Left ventricle myocardium superior (tissue), 1 donor: ENCODE data around the gene GALNT11. TPM values are rescaled to one million over a fixed set of nuclear protein-coding genes. Genes with fewer than 3 reads are reported as not detected.
"Not testable (repeated sequence)": the region's sequence is repeated elsewhere in the genome, so short reads cannot be mapped to it uniquely, and the experiment has no call there.

Source experiments
- ATAC-seq: fragments of 200-7000 bp; cut with Tn5 transposase; one replicate; pipeline ENCODE4 v1.9.1; 2020; ENCODE audit warnings: mild to moderate bottlenecking, moderate library complexity
- DNase-seq: peaks from one replicate; pipeline ENCODE4 v3.0.0-alpha.2; 2020
- intact Hi-C: fragments of 100-400 bp; cut with micrococcal nuclease; formaldehyde crosslinking; loops from one replicate; pipeline ENCODE4 v1.11.0; 2022
- total RNA-seq: library from RNA; stranded (reverse); fragmentation: NEBNext Ultra II Directional; extraction: Animal tissue kit (Norgen Biotek cat#: 25700); gene quantifications from one replicate; pipeline ENCODE4 v1.2.1, GENCODE V29; 2021
- donor health status: DM: no; HTN: yes; CAD: no; lungs with severe emphysema.

GALNT11 gene
- total RNA-seq, 1 donor from 2014 or later, result 19.4 TPM

DNA sequence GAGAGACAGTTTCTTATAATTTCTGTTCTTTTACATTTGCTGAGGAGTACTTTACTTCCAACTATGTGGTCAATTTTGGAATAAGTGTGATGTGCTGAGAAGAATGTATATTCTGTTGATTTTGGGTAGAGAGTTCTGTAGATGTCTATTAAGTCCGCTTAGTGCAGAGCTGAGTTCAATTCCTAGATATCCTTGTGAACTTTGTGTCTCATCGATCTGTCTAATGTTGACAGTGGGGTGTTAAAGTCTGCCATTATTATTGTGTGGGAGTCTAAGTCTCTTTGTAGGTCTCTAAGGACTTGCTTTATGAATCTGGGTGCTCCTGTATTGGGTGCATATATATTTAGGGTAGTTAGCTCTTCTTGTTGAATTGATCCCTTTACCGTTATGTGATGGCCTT lies 38.3 kb downstream of the GALNT11 start:
- ATAC-seq, intact Hi-C loops, DNase-seq: not testable (repeated sequence)

DNA sequence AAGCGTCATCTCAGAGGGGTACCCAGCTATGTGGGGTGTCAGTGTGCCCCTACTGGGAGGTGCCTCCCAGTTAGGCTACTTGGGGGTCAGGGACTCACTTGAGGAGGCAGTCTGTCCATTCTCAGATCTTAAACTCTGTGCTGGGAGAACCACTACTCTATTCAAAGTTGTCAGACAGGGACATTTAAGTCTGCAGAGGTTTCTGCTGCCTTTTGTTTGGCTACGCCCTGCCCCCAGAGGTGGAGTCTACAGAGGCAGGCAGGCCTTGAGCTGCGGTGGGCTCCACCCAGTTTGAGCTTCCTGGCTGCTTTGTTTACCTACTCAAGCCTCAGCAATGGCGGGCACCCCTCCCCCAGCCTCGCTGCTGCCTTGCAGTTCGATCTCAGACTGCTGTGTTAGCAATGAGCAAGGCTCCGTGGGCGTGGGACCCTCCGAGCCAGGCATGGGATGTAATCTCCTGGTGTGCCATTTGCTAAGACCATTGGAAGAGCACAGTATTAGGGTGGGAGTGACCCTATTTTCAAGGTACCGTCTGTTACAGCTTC lies 40.4 kb downstream of the GALNT11 start:
- DNase-seq, result not testable (repeated sequence)

DNA sequence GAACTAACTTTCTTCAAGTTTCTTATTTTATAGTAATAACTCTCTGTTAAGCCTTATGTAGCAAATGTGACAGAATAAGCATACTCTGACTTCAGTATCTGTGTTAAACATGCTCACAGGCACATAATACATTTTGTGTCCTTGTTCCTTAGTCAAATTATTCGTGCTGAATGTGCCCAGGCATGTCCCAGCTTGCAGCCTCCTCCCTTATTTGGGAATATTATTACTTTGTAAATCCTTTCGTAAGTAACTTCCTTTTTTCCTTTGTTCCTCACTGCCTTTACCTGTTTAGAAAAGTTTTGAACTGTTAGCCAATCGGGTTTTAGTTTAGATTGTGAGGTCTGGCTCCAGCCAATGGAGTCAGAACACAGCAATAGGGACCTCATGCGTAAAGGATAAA lies 46.9 kb downstream of the GALNT11 start:
- no peak for DNase-seq
- no peak for ATAC-seq
- intact Hi-C loops, result no loop called here

More for the DNA sequence above, 40.4 kb downstream of the GALNT11 start:
- ATAC-seq, intact Hi-C loops: not testable (repeated sequence)

DNA sequence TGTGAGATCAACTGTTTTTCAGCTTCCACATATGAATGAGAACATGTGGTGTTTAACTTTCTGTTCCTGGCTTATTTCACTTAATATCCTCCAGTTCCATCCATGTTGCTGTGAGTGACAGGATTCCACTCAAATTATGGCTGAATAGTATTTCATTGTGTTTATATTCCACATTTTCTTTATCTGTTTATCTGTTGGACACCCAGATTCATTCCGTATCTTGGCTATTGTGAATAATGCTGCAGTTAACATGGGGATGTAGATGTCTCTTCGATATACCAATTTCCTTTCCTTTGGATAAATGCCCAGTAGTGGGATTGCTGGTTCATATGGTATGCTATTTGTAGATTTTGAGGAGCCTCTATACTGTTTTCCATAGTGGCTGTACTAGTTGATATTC lies 47.9 kb downstream of the GALNT11 start:
- ATAC-seq (no peak), DNase-seq (no peak)
- intact Hi-C loops, result no loop called here

DNA sequence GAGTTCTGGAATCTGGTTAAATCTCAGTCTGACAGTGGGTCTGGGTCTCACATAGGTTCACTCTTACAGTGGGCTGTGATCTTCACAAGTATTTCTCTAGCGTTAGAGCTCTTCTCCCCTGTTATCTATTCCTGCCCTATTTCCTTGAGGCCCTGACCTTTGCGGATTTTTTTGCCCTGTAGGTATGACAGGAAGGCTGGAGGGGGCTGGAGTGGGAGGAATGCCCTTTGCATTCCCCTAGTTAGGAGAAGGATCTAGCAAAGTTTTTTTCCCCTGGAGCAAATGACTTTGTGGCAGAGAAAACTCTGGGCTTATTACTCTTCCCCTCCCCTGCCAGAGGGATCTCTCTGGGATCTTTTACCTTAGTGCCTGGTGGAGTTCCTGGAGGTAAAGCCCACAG lies 49.2 kb downstream of the GALNT11 start:
- ATAC-seq, result no peak
- intact Hi-C loops, result no loop called here

DNA sequence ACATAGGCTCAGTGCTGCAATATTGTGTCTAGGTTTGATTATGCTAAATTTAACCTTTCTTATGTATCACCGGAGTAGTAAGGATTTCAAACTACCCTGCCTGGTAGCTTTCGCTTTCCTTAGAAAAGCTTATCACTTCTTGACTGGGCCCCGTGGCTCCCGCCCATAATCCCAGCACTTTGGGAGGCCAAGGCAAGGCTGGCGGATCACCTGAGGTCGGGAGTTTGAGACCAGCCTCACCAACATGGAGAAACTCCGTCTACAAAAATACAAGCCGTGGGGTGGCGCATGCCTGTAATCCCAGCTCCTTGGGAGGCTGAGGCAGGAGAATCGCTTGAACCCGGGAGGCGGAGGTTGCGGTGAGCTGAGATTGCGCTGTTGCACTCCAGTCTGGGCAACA lies 49.9 kb downstream of the GALNT11 start:
- DNase-seq, ATAC-seq, intact Hi-C loops: not testable (repeated sequence)

More for the DNA sequence above, 49.2 kb downstream of the GALNT11 start:
- no peak for DNase-seq

DNA sequence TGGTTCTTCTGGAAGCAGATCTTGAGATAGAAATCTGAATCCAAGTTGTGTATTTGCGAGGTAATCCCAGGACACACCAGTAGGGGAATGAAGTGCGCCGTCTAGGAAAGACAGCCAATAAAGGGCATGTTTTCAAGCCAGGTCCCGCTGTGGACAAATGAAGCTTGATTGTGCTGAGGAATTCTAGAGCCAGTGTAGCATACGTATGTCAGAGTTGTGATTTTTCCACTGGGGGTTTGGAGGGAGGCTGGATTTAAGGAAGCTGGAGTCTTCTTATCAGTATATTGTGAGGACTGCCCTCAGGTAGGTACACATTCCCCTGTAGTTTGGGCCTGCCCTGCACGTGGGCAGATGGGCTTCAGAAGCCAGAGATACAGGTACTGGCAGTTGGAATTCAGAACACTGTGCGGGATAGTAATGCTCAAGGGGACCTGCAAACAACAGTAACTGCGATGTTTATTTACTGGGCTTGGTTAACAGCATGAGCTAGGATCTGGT lies 50.9 kb downstream of the GALNT11 start:
- intact Hi-C loops, result no loop called here
- peak; percentile 19 for ATAC-seq
- no peak for DNase-seq

DNA sequence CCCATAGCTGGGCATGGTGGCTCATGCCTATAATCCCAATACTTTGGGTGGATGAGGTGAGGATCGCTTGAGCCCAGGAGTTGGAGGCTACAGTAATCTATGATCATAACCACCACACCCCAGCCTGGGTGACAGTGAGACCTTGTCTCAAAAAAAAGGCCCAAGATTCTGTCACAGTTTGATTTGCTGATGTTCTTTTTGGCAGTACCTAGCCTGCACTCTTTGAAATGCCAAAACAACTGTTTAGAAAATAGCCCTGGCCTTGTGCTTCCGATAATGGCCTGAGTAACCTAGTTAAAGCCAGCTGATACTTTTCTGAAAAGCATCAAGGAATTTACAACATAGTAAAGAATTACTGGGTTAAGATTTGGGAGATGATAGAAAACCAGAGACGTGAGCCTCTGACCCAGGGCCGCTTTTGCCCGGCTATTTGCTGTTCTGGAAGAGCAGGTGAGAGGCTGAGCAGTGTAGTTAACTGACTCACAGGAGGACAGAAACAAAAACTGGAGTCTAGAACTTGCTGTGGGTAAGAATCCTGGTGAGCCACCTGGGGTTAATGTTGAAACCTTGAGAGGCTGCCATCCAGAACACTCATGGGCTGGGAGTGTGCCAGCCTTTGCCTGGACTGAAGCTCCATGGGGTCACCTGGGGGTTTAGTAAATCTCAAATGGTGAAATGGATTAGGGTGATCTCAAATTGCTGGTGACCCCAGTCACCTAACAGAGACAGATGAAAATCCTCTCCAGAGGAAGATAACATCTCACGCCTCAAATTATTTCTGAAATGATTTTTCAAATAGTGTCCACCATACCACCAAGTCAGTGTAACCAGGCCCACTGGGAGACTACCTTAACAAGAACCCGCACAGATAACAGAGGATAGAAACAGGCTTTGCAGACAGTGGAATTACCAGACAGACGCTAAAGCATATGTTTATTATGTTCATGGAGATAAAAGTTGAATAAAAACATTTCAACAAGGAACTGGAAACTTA lies 51.8 kb downstream of the GALNT11 start:
- peak; percentile 62 for ATAC-seq
- DNase-seq, result peak; percentile 44
- intact Hi-C loops, result no loop called here

DNA sequence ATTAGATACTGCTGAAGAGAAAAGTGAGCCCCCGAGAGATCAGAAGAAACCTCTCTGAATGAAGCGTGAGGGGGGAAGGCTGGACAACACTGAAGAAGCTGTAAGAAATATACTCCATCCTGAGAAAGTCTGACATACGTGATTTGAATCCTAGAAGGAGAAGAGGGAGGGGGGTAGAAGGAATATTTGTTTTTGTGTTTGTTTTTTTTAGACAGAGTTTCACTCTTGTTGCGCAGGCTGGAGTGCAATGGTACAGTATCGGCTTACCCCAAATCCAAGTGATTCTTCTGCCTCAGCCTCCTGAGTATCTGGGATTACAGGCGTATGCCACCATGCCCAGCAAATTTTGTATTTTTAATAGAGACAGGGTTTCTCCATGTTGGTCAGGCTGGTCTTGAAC lies 52.6 kb downstream of the GALNT11 start:
- no peak for ATAC-seq
- DNase-seq, result no peak
- intact Hi-C loops, result no loop called here

DNA sequence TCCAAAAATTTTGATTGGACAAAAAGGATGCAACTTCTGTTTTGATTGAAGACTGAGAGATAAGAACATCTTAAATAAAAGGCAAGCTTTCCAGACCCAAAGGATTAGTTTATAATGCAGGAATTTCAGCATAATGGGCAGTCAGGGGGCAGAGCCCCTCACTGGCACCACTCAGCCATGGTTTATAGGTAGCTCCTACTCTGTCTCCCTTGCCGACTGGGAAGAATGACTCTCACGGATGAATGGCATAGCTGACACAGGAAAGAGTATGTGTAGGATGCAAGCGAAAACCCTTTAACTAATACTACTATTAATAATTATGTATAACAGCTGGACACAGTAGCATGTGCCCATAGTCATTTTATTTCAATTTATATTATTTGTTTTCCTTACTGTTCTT lies 53.3 kb downstream of the GALNT11 start:
- ATAC-seq, result no peak
- no peak for DNase-seq
- intact Hi-C loops, result no loop called here

DNA sequence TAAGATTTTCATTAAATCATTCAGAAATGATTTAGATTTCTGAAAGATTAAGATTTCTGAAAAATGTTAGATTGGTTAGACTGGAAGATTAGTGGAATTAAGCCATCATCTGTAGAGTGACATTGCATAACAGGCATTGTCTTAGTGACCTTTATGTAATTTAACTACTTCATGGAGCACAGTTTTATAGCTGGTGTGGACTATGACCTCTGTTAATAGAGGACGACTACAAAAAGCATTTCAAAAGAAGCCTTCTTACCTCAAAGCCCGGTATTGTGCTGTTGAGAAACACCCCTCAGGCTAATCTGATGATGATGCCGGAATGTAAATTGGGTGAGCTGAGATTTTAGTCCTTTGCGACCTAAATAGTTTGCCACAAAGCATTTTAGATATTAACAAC lies 55.6 kb downstream of the GALNT11 start:
- intact Hi-C loops, result no loop called here
- DNase-seq (no peak), ATAC-seq (no peak)

DNA sequence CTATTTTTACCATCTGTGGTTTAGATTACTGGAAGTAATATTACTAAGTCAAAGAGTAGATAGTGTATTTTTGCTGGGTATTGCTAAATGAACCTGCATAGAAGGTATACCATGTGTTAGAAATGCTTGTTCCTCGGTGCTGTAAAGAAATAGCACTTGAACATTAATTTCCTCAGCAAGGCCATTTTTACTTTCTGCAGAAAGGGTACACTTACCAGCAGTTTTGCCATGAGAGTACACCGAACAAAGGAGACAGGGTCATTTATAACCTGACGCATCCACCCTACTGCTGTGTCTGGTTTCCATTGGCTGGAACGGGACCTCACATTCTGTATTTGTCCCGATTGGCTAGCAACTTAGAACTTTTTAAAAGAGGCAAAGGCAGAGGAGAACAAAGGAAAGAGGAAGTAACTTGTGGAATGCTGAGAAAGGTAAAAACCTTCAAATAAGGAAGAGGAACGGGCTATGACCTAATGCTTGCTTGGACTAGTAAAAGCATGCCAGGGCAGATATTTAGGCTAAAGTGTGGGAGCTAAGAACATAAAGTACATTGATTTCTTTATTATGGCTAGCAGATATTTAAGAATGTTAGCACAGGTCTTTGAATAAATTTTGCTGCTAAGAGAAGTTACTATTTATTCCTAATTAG lies 56.7 kb downstream of the GALNT11 start:
- ATAC-seq, intact Hi-C loops, DNase-seq: not testable (repeated sequence)

DNA sequence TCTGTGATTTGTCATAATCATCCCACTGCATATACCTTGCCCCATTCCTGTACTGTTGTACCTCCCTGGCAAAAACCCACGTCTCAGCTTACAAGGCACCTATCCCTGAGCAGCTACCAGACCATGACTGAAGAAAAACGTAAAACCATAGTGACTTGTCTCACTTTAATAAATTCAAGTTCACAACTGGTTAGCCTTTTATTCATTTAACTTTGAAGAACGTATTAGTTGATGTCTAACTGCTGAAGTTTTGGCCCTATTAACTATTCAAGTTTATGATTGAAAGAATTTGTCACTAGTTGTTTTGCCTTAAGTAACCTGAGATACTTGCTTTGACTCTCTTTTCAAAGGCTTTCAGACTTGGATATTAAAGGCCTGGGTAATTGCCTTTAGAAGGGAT lies 59.7 kb downstream of the GALNT11 start:
- intact Hi-C loops, result no loop called here
- no peak for DNase-seq
- no peak for ATAC-seq

DNA sequence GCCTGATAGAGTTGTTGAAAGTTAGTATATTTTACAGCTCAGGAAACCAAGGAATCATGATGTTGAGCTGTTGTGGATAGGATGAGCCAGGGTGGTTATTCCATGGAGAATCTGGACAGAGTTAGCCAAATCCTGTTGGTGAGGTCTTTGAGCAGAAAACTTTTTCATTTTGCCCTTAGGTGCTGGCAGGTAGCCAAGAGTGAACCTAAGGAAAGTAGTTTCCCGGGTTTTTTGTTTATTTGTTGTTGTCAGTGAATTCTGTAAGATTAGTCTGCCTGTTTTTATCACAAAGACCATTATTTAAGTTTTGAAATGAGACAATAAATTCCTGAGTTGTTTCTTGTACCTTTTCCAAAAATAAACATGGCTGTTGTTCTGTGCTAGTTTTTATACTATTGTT lies 61.0 kb downstream of the GALNT11 start:
- ATAC-seq, result no peak
- intact Hi-C loops, result no loop called here

DNA sequence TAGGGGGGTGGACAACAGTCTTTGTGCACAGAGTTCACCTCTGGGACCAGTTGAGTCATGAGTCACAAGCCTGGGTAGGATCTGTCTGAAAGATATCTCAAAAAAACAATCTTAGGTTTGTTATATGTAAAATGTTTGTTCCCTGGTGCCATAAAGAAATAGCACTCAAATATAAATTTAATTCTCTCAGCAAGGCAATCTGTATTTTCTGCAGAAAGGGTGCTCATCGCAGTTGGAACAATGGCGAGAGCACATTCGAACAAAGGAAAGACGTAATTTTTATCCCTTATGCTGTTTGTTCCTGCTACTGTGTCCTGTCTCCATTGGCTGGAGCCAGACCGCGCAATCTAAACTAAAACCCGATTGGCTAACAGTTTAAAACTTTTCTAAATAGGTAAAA lies 63.7 kb downstream of the GALNT11 start:
- DNase-seq (no peak), ATAC-seq (no peak)
- intact Hi-C loops, result no loop called here

More for the DNA sequence above, 61.0 kb downstream of the GALNT11 start:
- no peak for DNase-seq

DNA sequence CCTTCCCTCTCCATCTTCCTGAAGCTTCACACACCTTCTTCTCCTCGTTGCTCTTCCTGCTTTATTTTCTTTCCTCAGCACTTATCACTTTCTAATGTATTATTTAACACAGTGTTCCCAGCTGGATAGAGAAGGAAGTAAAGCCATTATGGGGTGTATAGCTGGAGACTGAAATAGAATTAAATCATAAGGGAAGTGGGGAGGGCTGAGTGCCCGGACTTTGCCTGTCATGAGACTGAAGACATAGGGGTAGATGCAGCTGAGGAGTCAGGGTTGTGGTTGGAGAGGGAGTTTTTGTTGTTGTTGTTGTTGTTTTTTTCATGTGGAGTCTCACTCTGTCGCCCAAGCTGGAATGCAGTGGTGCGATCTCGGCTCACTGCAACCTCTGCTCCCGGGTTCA lies 65.3 kb downstream of the GALNT11 start:
- ATAC-seq (peak; percentile 47), DNase-seq (no peak)
- intact Hi-C loops, result no loop called here

DNA sequence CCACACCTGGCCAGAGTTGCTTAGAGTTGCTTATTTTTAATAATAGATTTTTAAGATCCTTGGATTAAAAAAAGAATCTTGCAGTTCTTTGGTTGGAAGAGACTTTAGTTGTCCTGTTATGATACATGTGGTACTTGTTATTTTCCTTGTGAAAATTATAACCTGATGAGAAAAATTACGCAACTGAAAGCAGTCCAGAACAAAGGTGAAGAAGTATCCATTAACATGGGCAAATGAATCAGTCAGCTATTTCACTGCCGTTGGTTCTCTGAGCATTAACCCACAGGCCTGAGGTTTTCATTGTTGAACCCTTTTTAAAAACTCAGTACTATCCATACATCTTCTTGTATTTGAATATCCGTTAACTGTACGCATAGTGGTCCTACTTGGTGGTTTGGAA lies 68.2 kb downstream of the GALNT11 start:
- ATAC-seq, result no peak
- no peak for DNase-seq
- intact Hi-C loops, result no loop called here

DNA sequence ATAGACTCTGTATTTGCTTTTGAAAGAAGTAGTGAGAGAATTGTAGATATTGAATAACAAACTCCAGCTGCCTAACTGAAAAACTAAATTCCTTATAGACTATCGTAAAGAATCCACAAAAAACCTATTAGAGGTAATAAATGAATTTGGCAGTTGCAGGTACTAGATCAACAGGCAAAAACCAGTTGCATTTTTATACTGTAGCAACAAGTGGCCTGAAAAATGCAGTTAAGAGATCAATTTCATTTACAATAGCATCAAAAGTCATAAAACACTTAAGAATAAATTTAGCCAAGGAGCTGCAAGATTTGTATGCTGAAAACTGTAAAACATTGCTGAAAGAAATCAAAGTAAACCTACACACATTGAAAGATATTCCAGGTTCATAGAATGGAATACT lies 70.3 kb downstream of the GALNT11 start:
- intact Hi-C loops, result no loop called here
- ATAC-seq (no peak), DNase-seq (no peak)

DNA sequence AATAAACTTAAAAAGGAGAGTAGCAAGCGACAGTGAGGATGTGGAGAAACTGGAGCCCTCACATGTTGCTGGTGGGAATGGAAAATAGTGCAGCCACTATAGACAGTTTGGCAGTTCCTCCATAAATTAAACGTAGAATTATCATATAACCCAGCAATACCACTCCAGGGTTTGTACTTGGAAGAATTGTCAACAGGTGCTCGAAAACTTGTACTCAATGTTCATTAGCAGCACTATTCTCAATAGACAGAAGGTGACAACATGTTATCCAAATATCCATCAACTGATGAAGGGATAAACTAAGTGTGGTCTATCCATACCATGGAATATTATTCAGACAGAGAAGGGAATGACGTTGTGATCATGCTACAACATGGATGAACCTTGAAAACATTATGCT lies 71.9 kb downstream of the GALNT11 start:
- no peak for ATAC-seq
- intact Hi-C loops, result no loop called here
- no peak for DNase-seq

DNA sequence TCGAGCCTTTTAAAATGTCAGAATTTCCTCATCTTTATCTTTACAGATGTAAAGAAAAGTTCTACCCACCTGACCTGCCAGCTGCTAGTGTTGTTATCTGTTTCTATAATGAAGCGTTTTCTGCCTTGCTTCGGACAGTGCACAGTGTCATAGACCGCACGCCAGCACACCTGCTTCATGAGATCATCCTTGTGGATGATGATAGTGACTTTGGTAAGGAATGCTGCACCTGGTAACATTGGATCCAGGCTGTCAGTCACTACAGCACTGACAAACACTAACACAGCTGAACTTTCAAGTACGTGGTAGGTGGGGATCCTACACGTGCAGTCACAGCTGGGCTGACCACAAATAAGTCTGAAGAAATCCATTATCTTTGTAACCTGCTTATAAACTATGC lies 77.6 kb downstream of the GALNT11 start:
- intact Hi-C loops, result no loop called here
- ATAC-seq (no peak), DNase-seq (no peak)
